ENCODE measurements around the gene KCNG2. TPM values are rescaled to one million over a fixed set of nuclear protein-coding genes. Genes with fewer than 3 reads are reported as not detected.

KCNG2 gene
- polyA plus RNA-seq, 1 donor from 2014 or later = not detected

DNA sequence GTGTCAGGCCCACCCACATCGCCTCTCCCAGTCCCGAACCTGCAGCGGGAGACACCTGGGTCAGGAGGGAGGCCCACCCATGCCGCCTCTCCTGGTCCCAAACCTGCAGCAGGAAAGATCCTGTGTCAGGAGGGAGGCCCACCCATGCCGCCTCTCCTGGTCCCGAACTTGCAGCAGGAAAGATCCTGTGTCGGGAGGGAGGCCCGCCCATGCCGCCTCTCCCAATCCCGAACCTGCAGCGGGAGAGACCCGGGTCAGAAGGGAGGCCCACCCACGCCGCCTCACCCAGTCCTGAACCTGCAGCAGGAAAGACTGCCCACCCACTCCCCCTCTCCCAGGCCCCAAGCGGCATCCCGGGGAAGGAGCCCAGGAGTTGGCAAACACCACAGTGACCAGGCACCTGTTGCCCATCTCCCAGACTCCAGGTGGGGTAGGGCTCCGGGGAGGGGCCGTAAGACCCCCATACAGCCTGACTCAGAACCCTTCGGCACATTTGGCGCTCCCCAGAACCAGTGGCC lies 145.9 kb downstream of the KCNG2 start:
- H3F3A ChIP-seq (ENCODE audit: insufficient read depth, low read length, poor library complexity, severe bottlenecking) = no peaks in the 10 kb centered on the region
- H3K27ac ChIP-seq (ENCODE audit: low read length) = no peak overlapping the region
- H3K9ac ChIP-seq (ENCODE audit: low read length) = no peak overlapping the region
- no peaks in the 10 kb centered on the region for H3K9me3 ChIP-seq (ENCODE audit: low read length)
- no peaks in the 10 kb centered on the region for H3K27me3 ChIP-seq (ENCODE audit: insufficient read depth, low read depth, low read length)
- TF ChIP-seq TAF1 (IDR thresholded peaks at IDR 0.05; ENCODE audit: low read depth) (no peak), RAD21 (conservative IDR thresholded peaks at IDR 0.05) (no peak), EZH2 (IDR thresholded peaks at IDR 0.05; ENCODE audit: borderline replicate concordance, insufficient read depth, low read length, poor library complexity, severe bottlenecking) (no peak)
- TF ChIP-seq, protein P1, sequence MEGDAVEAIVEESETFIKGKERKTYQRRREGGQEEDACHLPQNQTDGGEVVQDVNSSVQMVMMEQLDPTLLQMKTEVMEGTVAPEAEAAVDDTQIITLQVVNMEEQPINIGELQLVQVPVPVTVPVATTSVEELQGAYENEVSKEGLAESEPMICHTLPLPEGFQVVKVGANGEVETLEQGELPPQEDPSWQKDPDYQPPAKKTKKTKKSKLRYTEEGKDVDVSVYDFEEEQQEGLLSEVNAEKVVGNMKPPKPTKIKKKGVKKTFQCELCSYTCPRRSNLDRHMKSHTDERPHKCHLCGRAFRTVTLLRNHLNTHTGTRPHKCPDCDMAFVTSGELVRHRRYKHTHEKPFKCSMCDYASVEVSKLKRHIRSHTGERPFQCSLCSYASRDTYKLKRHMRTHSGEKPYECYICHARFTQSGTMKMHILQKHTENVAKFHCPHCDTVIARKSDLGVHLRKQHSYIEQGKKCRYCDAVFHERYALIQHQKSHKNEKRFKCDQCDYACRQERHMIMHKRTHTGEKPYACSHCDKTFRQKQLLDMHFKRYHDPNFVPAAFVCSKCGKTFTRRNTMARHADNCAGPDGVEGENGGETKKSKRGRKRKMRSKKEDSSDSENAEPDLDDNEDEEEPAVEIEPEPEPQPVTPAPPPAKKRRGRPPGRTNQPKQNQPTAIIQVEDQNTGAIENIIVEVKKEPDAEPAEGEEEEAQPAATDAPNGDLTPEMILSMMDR (IDR thresholded peaks at IDR 0.05; ENCODE audit: poor library complexity, severe bottlenecking) = no peak
- H2AFZ ChIP-seq (ENCODE audit: low read depth, low read length) = no peak overlapping the region
- no peak overlapping the region for H3K4me2 ChIP-seq (ENCODE audit: low read length)
- no peaks in the 10 kb centered on the region for H3K9me2 ChIP-seq (ENCODE audit: insufficient read depth, low read length)
- H4K20me1 ChIP-seq (ENCODE audit: insufficient read depth) = no peaks in the 10 kb centered on the region
- peaks cover 24% of the 10 kb centered on the region for H3K79me2 ChIP-seq (replicated peaks; ENCODE audit: insufficient read depth, low read length)
- no peak overlapping the region for H3K4me3 ChIP-seq (ENCODE audit: low read length)
- H3K36me3 ChIP-seq (ENCODE audit: insufficient read depth, low read length) = peaks cover 6% of the 10 kb centered on the region

GRCh38 chr18:79944126-79944731 lies 146.5 kb downstream of the KCNG2 start:
- H4K20me1 ChIP-seq (ENCODE audit: insufficient read depth) = no peaks in the 10 kb centered on the region
- no peaks in the 10 kb centered on the region for H3K9me3 ChIP-seq (ENCODE audit: low read length)
- no peak overlapping the region for H3K27ac ChIP-seq (ENCODE audit: low read length)
- H3K79me2 ChIP-seq (replicated peaks; ENCODE audit: insufficient read depth, low read length) = peaks cover 28% of the 10 kb centered on the region
- no peaks in the 10 kb centered on the region for H3K27me3 ChIP-seq (ENCODE audit: insufficient read depth, low read depth, low read length)
- H3K9ac ChIP-seq (ENCODE audit: low read length) = no peak overlapping the region
- H3K36me3 ChIP-seq (ENCODE audit: insufficient read depth, low read length) = peaks cover 6% of the 10 kb centered on the region
- no peak overlapping the region for H3K4me3 ChIP-seq (ENCODE audit: low read length)
- TF ChIP-seq, protein P1 (IDR thresholded peaks at IDR 0.05; ENCODE audit: poor library complexity, severe bottlenecking) = no peak
- TF ChIP-seq MXI1 (conservative IDR thresholded peaks at IDR 0.05; ENCODE audit: poor library complexity, severe bottlenecking) = no peak
- no peak for TF ChIP-seq EZH2 (IDR thresholded peaks at IDR 0.05; ENCODE audit: borderline replicate concordance, insufficient read depth, low read length, poor library complexity, severe bottlenecking)
- no peak for TF ChIP-seq POLR2AphosphoS5 (IDR thresholded peaks at IDR 0.05)
- no peak for TF ChIP-seq EP300 (conservative IDR thresholded peaks at IDR 0.05; ENCODE audit: poor library complexity, severe bottlenecking)
- no peak for TF ChIP-seq RAD21 (conservative IDR thresholded peaks at IDR 0.05)
- no peak for TF ChIP-seq TAF1 (IDR thresholded peaks at IDR 0.05; ENCODE audit: low read depth)
- no peak for TF ChIP-seq SMC3 (conservative IDR thresholded peaks at IDR 0.05; ENCODE audit: poor library complexity)
- TF ChIP-seq REST (IDR thresholded peaks at IDR 0.05; ENCODE audit: borderline replicate concordance) = no peak
- no peaks in the 10 kb centered on the region for H3K9me2 ChIP-seq (ENCODE audit: insufficient read depth, low read length)
- H3K4me2 ChIP-seq (ENCODE audit: low read length) = no peak overlapping the region
- H2AFZ ChIP-seq (ENCODE audit: low read depth, low read length) = no peak overlapping the region
- H3F3A ChIP-seq (ENCODE audit: insufficient read depth, low read length, poor library complexity, severe bottlenecking) = no peaks in the 10 kb centered on the region
